OCI-LY1 (cell line): ENCODE measurements around the gene DENND10.

Experiments used
- H2AFZ ChIP-seq: fragments of 200-600 bp; sonication (generic), shearing (Covaris generic); 2 replicates; pipeline ENCODE4 v1.6.0; 2014; ENCODE audit warnings: antibody characterized with exemption, mild to moderate bottlenecking, low read length
- H3F3A ChIP-seq: fragments of 200-600 bp; sonication (generic), shearing (Covaris generic); 2 replicates; pipeline ENCODE4 v1.6.0; 2014; ENCODE audit warnings: mild to moderate bottlenecking, antibody characterized with exemption, low read length, moderate library complexity; ENCODE audit not compliant: insufficient read depth
- H3K27ac ChIP-seq: fragments of 200-600 bp; sonication (generic); 2 replicates; pipeline ENCODE4 v1.5.1; 2014; ENCODE audit warnings: low read length, mixed run types, mild to moderate bottlenecking, low read depth; ENCODE audit not compliant: poor library complexity, severe bottlenecking
- H3K27me3 ChIP-seq: fragments of 200-600 bp; sonication (generic); 2 replicates; pipeline ENCODE4 v1.6.0; 2014; ENCODE audit warnings: antibody characterized with exemption, mild to moderate bottlenecking, low read length, moderate library complexity; ENCODE audit not compliant: insufficient read depth
- H3K36me3 ChIP-seq: fragments of 200-600 bp; sonication (generic); 2 replicates; pipeline ENCODE4 v1.6.1; 2014; ENCODE audit warnings: mild to moderate bottlenecking, antibody characterized with exemption, low read length, moderate library complexity, mixed read lengths; ENCODE audit not compliant: insufficient read depth
- H3K4me1 ChIP-seq: fragments of 200-600 bp; sonication (generic); 2 replicates; pipeline ENCODE4 v1.5.1; 2014; ENCODE audit warnings: mild to moderate bottlenecking, low read length, moderate library complexity; ENCODE audit not compliant: insufficient read depth, severe bottlenecking
- H3K4me2 ChIP-seq: fragments of 200-600 bp; sonication (generic), shearing (Covaris generic); 2 replicates; pipeline ENCODE4 v1.6.1; 2014; ENCODE audit warnings: low read length
- H3K4me3 ChIP-seq: fragments of 200-600 bp; sonication (generic); 2 replicates; pipeline ENCODE4 v1.5.1; 2014; ENCODE audit warnings: low read length, low read depth, mild to moderate bottlenecking, mixed read lengths; ENCODE audit not compliant: poor library complexity, severe bottlenecking
- H3K79me2 ChIP-seq: fragments of 200-600 bp; shearing (Covaris generic); 2 replicates; pipeline ENCODE4 v1.6.1; 2016; ENCODE audit warnings: mixed run types, low read length, mixed read lengths; ENCODE audit not compliant: insufficient read depth
- H3K9ac ChIP-seq: fragments of 200-600 bp; sonication (generic), shearing (Covaris generic); 2 replicates; pipeline ENCODE4 v1.6.1; 2014; ENCODE audit warnings: mild to moderate bottlenecking, low read length, mixed read lengths
- H3K9me2 ChIP-seq: fragments of 200-600 bp; sonication (generic), shearing (Covaris generic); 2 replicates; pipeline ENCODE4 v1.6.1; 2014; ENCODE audit warnings: low read depth, mild to moderate bottlenecking, low read length, mixed read lengths
- H3K9me3 ChIP-seq: fragments of 200-600 bp; shearing (Covaris generic); 2 replicates; pipeline ENCODE4 v1.6.1; 2014; ENCODE audit warnings: low read length, mixed read lengths
- H4K20me1 ChIP-seq: fragments of 200-600 bp; sonication (generic), shearing (Covaris generic); 2 replicates; pipeline ENCODE4 v1.6.0; 2016; ENCODE audit warnings: mild to moderate bottlenecking, low read length; ENCODE audit not compliant: insufficient read depth
- CTCF ChIP-seq: fragments of 200-600 bp; sonication (generic), shearing (Covaris generic); IDR thresholded peaks from 2 replicates; pipeline ENCODE4 v1.5.1; 2017; ENCODE audit warnings: mild to moderate bottlenecking, antibody characterized with exemption, low read length, moderate library complexity, mixed read lengths
- EZH2 ChIP-seq: fragments of 200-600 bp; sonication (generic), shearing (Covaris generic); IDR thresholded peaks from 2 replicates; pipeline ENCODE4 v1.8.0; 2017; ENCODE audit warnings: borderline replicate concordance, mixed run types, mild to moderate bottlenecking, antibody characterized with exemption, low read length, moderate library complexity, mixed read lengths

The DENND10 gene

DNA sequence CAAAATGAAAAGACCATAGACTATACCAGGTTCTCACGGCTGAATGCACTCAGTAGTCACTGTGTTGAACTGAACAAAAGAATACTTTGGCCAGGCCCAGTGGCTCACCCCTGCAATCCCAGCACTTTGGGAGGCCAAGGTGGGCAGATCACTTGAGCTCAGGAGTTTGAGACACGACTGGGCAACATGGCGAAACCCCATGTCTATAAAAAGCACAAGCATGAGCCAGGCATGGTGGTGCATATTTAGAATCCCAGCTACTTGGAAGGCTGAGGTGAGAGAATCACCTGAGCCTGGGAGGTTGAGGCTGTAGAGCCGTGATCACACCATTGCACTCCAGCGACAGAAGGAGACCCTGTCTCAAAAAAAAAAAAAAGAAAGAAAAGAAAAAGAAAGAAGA is 49.1 kb downstream of the DENND10 start:
- Histone ChIP-seq H3F3A (no peaks in the 10 kb centered on the region), H3K79me2 (no peaks in the 10 kb centered on the region), H3K9ac (no peak overlapping the region), H3K4me2 (no peak overlapping the region), H3K27ac (no peak overlapping the region), H2AFZ (no peak overlapping the region), H3K4me3 (no peak overlapping the region), H3K9me2 (no peaks in the 10 kb centered on the region), H3K27me3 (no peaks in the 10 kb centered on the region), H3K4me1 (no peaks in the 10 kb centered on the region), H3K36me3 (peaks cover 77% of the 10 kb centered on the region), H3K9me3 (no peaks in the 10 kb centered on the region), H4K20me1 (no peaks in the 10 kb centered on the region)
- TF ChIP-seq EZH2 (no peak), CTCF (no peak)

DNA sequence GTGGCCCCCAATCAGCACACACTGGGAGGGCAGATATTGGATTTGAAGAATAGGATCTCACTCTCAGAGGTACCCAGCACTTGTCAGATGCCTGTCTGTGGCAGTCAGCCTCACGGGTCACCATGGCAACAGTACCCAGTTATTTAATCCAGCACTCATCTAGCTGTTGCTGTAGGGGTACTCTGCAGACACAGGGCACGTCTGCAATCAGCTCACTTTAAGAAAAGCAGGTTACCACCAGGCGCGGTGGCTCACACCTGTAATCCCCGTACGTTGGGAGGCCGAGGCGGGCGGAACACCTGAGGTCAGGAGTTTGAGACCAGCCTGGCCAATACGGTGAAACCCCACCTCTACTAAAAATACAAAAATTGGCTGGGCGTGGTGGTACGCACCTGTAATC is 49.7 kb downstream of the DENND10 start:
- no peak overlapping the region for H3K27ac ChIP-seq
- TF ChIP-seq EZH2: no peak
- TF ChIP-seq CTCF: no peak
- H3K79me2 ChIP-seq: no peaks in the 10 kb centered on the region
- no peaks in the 10 kb centered on the region for H4K20me1 ChIP-seq
- H3K4me1 ChIP-seq: no peaks in the 10 kb centered on the region
- no peaks in the 10 kb centered on the region for H3K27me3 ChIP-seq
- H3K4me3 ChIP-seq: no peak overlapping the region
- H3F3A ChIP-seq: no peaks in the 10 kb centered on the region
- peaks cover 78% of the 10 kb centered on the region for H3K36me3 ChIP-seq
- no peak overlapping the region for H3K9ac ChIP-seq
- no peak overlapping the region for H3K4me2 ChIP-seq
- H2AFZ ChIP-seq: no peak overlapping the region
- no peaks in the 10 kb centered on the region for H3K9me3 ChIP-seq
- H3K9me2 ChIP-seq: no peaks in the 10 kb centered on the region

- Histone ChIP-seq H3K79me2 (no peaks in the 10 kb centered on the region), H3K27ac (no peak overlapping the region), H3F3A (no peaks in the 10 kb centered on the region), H3K9ac (no peak overlapping the region), H3K36me3 (peaks cover 84% of the 10 kb centered on the region), H3K4me2 (no peak overlapping the region), H3K4me1 (peaks cover 4% of the 10 kb centered on the region), H4K20me1 (no peaks in the 10 kb centered on the region), H2AFZ (no peak overlapping the region), H3K4me3 (no peak overlapping the region), H3K9me2 (no peaks in the 10 kb centered on the region), H3K9me3 (no peaks in the 10 kb centered on the region), H3K27me3 (no peaks in the 10 kb centered on the region)
- TF ChIP-seq CTCF (no peak), EZH2 (no peak)
These were observed 55.4 kb downstream of the DENND10 start for GRCh38 chr10:119159332-119159731.
